NCI-H1694 (cell line): ENCODE results near the gene MAST4.

Experiments
- DNase-seq: peaks from one replicate; lab custom pipeline; 2025; lab: John Stamatoyannopoulos, UW

The MAST4 gene

DNA sequence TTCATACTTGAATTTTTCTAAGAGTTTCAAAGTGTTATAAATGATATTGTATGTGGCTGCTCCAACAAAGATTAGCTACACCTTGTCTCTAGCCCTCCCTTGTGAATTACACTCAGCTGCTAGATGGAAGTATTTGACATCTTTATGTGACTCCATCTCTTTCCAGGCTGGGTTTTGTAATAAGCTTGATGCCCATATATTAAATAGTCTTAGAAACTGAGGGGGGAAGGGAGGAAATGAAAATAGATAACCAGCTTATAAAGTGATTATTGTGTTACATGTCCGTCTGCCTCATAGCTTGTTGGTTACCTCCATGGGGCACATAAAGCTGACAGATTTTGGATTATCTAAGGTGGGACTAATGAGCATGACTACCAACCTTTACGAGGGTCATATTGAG is 537.0 kb downstream of the MAST4 start:
- no peak for DNase-seq

DNA sequence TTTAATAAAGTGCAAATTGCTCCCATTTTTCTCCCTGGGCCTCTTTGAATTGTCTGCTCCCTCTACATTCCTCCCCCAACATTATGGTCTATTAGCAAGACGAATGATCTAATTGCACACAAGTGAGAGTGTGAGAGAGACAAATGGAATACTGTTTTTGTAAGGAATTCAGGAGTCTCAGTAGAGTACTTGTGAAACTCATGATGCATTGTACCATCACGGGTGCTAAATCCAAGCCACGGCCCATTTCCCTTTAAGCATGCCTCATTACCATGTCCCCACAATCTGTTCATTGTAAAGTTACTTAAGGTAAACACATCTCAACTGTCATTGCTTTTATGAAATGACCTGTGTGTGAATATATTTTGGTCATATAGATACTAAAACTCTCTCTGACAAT is 537.6 kb downstream of the MAST4 start:
- peak; percentile 24 for DNase-seq

GRCh38 chr5:67135381-67135984 is 539.3 kb downstream of the MAST4 start:
- no peak for DNase-seq

GRCh38 chr5:67139030-67139429 is 542.8 kb downstream of the MAST4 start:
- DNase-seq: no peak

GRCh38 chr5:67140413-67140812 is 544.2 kb downstream of the MAST4 start:
- no peak for DNase-seq

GRCh38 chr5:67141644-67142043 is 545.5 kb downstream of the MAST4 start:
- DNase-seq: no peak

DNA sequence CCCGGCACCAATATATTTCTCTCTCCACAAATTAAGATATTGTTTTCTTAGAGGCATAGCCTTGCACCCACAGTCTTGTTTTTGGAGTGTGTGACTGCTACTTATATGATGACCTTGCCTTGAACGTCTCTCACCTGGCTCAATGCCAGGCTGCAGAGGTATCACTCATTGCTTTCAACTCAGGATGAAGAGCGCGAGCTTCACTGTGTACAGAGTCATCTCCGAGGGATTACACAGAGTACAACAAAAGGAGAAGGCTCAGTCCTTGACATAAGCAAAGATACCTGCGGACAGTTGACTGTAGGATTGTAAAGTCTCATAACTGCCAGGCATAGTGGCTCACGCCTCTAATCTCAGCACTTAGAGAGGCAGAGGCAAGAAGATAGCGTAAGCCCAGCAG is 546.6 kb downstream of the MAST4 start:
- no peak for DNase-seq

- DNase-seq: no peak
Measured at GRCh38 chr5:67143549-67143948, 547.4 kb downstream of the MAST4 start.

GRCh38 chr5:67144183-67144639 is 548.0 kb downstream of the MAST4 start:
- no peak for DNase-seq

DNA sequence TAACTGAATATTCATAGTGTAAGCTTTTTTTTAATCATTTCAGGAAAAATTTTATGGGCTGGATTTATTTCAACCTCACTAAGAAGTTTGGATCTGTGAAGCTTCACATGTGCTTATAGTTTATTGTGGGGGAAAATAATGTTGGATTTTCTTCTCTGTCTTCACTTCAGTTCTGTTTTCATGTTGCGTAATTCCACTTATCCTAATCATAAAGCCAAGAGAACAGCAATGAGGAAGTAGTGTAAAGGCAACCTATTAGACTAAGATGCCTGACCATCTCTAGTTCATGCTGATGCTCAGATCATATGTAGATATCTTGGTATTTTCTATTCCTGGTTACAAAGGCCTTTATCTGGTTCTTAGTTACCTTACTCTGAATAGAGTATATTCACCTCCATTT is 550.4 kb downstream of the MAST4 start:
- DNase-seq: no peak

DNA sequence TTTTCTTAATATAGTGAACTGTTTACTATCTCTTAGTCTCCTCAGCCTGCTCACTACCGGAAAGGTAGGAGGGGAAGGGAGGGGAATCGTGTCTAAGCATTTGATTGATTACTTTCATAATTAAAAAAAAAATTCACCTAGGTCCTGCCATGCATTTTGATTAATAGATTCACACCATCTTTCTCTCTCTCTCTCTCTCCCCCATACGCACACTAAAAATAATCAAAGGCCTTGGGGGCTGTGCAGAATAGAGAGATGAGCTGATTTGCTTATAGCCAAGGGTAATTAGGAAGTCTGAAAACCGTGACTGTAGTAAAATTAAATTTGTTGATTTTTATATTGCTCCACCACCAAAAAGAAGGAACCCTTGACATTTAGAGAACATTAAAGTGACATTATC is 550.8 kb downstream of the MAST4 start:
- DNase-seq: no peak

GRCh38 chr5:67147760-67148159 is 551.6 kb downstream of the MAST4 start:
- no peak for DNase-seq

DNA sequence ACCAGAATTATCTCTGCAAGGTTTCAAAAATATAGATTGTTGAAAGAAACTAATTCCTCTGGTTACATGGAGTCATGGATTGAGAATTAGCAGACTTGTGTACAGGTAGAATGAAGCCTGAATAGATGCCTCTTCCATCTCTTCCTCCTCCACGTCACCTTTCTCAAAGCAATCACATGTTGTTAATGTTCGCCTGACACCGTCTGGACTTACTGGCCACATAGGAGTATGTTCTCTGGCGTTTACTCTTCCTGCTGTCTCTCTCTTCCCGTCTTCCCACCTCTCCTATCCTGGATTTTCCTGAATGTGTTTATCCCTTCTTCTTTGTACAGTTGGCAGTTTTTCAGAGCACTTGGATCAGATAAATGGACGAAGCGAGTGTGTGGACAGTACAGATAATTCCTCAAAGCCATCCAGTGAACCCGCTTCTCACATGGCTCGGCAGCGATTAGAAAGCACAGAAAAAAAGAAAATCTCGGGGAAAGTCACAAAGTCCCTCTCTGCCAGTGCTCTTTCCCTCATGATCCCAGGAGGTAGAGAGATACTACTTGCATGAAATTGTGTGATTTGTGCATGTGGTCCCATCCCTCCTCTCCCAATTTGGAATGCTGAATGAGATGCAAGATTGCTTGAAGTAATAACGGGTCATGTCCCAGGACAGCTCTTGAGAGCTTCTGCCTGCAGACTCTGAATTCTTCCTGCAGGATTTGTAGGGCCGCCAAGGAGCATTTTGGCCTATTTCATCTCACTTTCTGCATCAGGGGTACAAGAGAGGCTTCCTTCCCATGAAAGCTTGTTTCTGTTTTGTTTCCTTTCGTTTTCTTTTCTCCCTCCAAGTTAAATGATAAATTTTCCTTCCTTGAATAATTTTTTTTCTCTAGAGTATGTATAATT is 553.1 kb downstream of the MAST4 start:
- DNase-seq: no peak

DNA sequence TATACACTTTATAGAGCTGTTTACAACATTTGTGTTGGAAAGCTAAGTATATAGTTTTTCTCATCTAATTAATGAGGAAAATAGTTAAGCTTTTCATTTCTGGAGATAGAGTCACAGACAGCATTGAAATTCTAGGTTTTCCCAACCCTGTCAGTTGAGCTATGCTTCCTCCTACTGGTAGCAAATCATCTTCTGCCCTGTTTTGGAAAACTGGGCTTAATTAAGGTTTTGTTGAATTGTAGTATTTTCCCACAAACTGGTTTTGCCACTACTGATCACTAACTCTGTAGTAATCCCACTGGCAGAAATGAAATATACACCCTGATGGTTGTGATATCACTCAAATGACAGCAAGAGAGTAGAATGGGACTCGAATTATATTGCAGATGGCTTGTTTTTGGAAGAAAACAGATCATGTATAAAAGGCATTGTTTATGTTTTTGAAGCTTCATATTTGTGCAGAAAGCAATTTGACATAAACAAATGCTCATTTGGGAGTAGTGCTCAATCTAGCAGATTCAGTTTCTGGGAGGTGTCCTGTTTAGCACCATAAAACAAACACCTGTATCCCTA is 553.8 kb downstream of the MAST4 start:
- DNase-seq: peak; percentile 4

- DNase-seq: no peak
Measured at GRCh38 chr5:67152400-67152799, 556.2 kb downstream of the MAST4 start.

GRCh38 chr5:67153292-67153691 is 557.1 kb downstream of the MAST4 start:
- no peak for DNase-seq

- DNase-seq: no peak
Measured at GRCh38 chr5:67154556-67155206, 558.5 kb downstream of the MAST4 start.

DNA sequence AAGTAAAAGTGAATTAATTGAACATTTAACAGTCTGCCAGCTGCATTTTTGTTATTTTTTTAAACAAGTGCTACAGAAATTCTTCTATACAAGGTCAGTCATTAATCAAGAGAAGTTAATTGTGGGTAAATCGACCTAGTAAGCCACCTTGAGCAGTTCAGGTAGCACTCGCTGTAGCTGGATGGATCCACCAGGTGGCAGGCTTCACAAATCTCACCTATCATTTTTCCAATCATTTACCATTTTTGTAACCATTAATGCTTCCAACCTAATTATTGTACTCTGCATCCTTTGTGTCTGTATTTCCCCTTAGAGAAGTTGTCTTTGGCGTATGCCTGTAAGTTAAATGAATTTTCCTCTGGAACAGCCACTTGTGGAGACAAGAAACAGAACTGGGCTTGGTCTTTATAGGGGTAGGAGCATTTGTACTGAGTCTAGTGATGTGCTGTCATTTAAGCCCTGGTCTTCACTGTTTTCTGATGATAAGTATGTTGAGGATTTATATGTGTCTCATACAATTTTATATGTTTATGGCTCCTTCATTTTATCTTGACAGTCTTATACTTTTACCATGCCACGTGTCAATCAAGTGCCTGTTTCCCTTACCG is 560.9 kb downstream of the MAST4 start:
- peak; percentile 27 for DNase-seq

GRCh38 chr5:67160272-67160671 is 564.1 kb downstream of the MAST4 start:
- DNase-seq: no peak

- no peak for DNase-seq
Measured at GRCh38 chr5:67160985-67161384, 564.8 kb downstream of the MAST4 start.

DNA sequence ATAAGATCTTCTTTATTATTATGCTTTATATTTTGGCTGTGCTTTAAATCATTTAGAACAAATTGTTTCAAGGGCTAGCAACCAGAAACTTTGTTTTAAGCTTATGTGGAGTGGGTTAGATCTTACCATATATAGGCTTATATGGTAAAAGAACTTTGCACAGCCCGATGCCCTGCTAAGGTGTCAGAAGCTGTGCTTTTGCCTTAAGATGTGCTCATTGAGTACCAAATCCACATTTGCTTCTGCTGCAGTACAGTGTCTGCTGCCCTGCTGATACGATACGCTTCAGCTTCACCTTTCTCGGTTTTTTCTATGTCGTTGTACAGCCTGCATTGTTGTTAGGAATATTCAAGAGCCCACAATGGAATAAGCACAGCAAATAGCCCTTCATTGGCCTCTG is 565.6 kb downstream of the MAST4 start:
- no peak for DNase-seq

DNA sequence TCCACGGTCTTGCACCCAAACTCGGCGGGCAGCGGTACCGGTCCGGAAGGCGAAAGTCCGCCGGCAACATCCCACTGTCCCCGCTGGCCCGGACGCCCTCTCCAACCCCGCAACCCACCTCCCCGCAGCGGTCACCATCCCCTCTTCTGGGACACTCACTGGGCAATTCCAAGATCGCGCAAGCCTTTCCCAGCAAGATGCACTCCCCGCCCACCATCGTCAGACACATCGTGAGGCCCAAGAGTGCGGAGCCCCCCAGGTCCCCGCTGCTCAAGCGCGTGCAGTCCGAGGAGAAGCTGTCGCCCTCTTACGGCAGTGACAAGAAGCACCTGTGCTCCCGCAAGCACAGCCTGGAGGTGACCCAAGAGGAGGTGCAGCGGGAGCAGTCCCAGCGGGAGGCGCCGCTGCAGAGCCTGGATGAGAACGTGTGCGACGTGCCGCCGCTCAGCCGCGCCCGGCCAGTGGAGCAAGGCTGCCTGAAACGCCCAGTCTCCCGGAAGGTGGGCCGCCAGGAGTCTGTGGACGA is 567.1 kb downstream of the MAST4 start:
- DNase-seq: no peak
